Transverse colon (tissue), 4 donors: Measurements from ENCODE around the gene HCFC1R1. TPM values are rescaled to one million over a fixed set of nuclear protein-coding genes. Genes with fewer than 3 reads are reported as not detected.

Experiments
- DNase-seq: peaks from one replicate; pipeline ENCODE4 v3.0.0-alpha.2; 2019
- H3K27ac ChIP-seq, 4 donors: fragments of 200-600 bp; sonication (generic); 2 replicates each; pipeline ENCODE4 v1.5.1; 2016 to 2018; ENCODE audit warnings: inconsistent platforms in 4 of 4
- H3K27me3 ChIP-seq: fragments of 200-600 bp; sonication (generic); 2 replicates; pipeline ENCODE4 v1.5.1; 2017; ENCODE audit warnings: inconsistent platforms
- H3K36me3 ChIP-seq, 4 donors: fragments of 200-600 bp; sonication (generic); 2 replicates each; pipeline ENCODE4 v1.5.1; 2017 to 2019; ENCODE audit warnings: inconsistent platforms in 4 of 4
- H3K4me1 ChIP-seq, 4 donors: fragments of 200-600 bp; sonication (generic); 2 replicates each; pipeline ENCODE4 v1.5.1; 2017 to 2020; ENCODE audit warnings: inconsistent platforms in 4 of 4
- H3K4me3 ChIP-seq, 4 donors: fragments of 200-600 bp; sonication (generic); 1 replicate in 1 of 4; 2 replicates in 3 of 4; pipeline versions ENCODE4 v1.5.1 to v1.6.1; 2017 to 2019; ENCODE audit warnings: inconsistent platforms in 4 of 4
- H3K9me3 ChIP-seq, 2 donors: fragments of 200-600 bp; sonication (generic); 2 replicates each; pipeline ENCODE4 v1.5.1; 2017 to 2019; ENCODE audit warnings: inconsistent platforms in 2 of 2
- EP300 ChIP-seq: sonication (generic); formaldehyde crosslinking; IDR thresholded peaks from one replicate; pipeline ENCODE4 v1.6.1; 2017; ENCODE audit warnings: antibody characterized with exemption, low read depth
- POLR2A ChIP-seq: fragments of 450-650 bp; IDR thresholded peaks from one replicate; pipeline ENCODE4 v1.6.1; 2016; ENCODE audit warnings: antibody characterized with exemption, mild to moderate bottlenecking, moderate library complexity
- POLR2AphosphoS5 ChIP-seq, 3 donors: sonication (generic); formaldehyde crosslinking; IDR thresholded peaks; one replicate each; pipeline ENCODE4 v1.6.1; 2016; ENCODE audit warnings: antibody characterized with exemption in 3 of 3
- WGBS, 2 donors: methylation state at CpG; one replicate each; pipeline ENCODE4 v1.1.5; 2018; ENCODE audit warnings: low coverage in 1 of 2; 5-methylcytosine and 5-hydroxymethylcytosine counted together
- in situ Hi-C, 4 donors: fragments of 200-750 bp; cut with MboI; loops; one replicate each; pipeline versions ENCODE4 v1.15.0 to v1.15.1; 2017; ENCODE audit warnings: low sequenced_read_pairs in 3 of 4, low pct_ligation_motif_present in 1 of 4, low pct_unique_long_range_greater_than_20kb in 1 of 4
- intact Hi-C: fragments of 100-400 bp; cut with DNase I; formaldehyde crosslinking; loops from one replicate; pipeline ENCODE4 v1.15.1; 2023; ENCODE audit warnings: low total_unique reads
- total RNA-seq, 4 donors: library from RNA; depleted of rRNA; stranded (reverse); fragments of >200 nt; gene quantifications; one replicate each; pipeline ENCODE4 v1.1.0, GENCODE V29; 2016
- TF ChIP-seq, protein P1 (sequence below), 5 experiments: fragments of 200-600 bp in 3 of 5; fragments of 450-650 bp in 2 of 5; sonication (generic) in 3 of 5; IDR thresholded peaks; 1 replicate in 2 of 5; 2 replicates in 3 of 5; pipeline ENCODE4 v1.5.1; 2016 to 2017; ENCODE audit warnings: antibody characterized with exemption in 5 of 5, inconsistent platforms in 3 of 5, mild to moderate bottlenecking in 2 of 5, moderate library complexity in 1 of 5

Gene HCFC1R1
- total RNA-seq, 4 donors from 2014 or later = 4.4 to 35.4 (median 17.5) TPM

DNA sequence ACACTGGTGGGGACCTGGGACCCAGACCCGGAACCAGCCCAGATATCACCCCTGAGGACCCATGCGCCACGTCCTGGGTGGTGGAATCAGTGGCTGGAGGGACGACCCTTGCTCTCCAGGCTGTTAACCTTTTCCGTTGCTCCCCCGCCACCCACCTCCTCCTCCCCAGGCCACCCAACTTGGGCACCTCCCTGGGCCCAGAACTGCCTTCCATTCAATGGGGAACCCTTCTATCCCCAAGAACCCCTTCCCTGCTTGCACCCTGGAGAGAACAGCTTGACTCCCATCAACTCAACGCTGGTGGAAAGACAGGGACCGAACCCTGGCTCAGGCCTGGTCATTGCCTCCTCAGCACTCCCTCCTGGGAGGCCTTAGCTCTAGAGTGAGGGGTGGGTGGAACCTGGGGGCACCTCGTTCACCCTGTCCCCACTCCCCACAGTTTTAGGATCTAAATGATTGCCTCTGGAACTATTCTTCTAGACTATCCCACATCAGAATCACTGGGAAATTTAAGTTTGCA lies 36.0 kb upstream of the HCFC1R1 start:
- Histone ChIP-seq H3K27ac (peak overlapping the region; percentile 73 to 88 (median 80)), H3K36me3 (no peaks in the 10 kb centered on the region), H3K4me3 (peak overlapping the region in 3 of 4 donors; percentile 54 to 91 (median 66)), H3K27me3 (no peaks in the 10 kb centered on the region), H3K9me3 (no peaks in the 10 kb centered on the region), H3K4me1 (peaks cover 15 to 42% (median 27%) of the 10 kb centered on the region in 4 donors)
- in situ Hi-C loops = loop anchor here in 2 of 4 donors (10.0 kb wide), 1 partner anchor 65 kb away; no protein-coding TSS in a partner anchor
- intact Hi-C loops = loop anchor here (5.0 to 10.0 kb wide), 2 partner anchors 68 to 105 kb away; no protein-coding TSS in a partner anchor
- 55% methylated on average over 9 of the region's 9 CpGs; no CpG with 5 or more reads in 1 of the 2 donors for WGBS, 2 donors
- TF ChIP-seq, protein P1, sequence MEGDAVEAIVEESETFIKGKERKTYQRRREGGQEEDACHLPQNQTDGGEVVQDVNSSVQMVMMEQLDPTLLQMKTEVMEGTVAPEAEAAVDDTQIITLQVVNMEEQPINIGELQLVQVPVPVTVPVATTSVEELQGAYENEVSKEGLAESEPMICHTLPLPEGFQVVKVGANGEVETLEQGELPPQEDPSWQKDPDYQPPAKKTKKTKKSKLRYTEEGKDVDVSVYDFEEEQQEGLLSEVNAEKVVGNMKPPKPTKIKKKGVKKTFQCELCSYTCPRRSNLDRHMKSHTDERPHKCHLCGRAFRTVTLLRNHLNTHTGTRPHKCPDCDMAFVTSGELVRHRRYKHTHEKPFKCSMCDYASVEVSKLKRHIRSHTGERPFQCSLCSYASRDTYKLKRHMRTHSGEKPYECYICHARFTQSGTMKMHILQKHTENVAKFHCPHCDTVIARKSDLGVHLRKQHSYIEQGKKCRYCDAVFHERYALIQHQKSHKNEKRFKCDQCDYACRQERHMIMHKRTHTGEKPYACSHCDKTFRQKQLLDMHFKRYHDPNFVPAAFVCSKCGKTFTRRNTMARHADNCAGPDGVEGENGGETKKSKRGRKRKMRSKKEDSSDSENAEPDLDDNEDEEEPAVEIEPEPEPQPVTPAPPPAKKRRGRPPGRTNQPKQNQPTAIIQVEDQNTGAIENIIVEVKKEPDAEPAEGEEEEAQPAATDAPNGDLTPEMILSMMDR (IDR thresholded peaks at IDR 0.05) = no peak
- TF ChIP-seq POLR2AphosphoS5 (IDR thresholded peaks at IDR 0.05) = no peak
- no peak for DNase-seq

DNA sequence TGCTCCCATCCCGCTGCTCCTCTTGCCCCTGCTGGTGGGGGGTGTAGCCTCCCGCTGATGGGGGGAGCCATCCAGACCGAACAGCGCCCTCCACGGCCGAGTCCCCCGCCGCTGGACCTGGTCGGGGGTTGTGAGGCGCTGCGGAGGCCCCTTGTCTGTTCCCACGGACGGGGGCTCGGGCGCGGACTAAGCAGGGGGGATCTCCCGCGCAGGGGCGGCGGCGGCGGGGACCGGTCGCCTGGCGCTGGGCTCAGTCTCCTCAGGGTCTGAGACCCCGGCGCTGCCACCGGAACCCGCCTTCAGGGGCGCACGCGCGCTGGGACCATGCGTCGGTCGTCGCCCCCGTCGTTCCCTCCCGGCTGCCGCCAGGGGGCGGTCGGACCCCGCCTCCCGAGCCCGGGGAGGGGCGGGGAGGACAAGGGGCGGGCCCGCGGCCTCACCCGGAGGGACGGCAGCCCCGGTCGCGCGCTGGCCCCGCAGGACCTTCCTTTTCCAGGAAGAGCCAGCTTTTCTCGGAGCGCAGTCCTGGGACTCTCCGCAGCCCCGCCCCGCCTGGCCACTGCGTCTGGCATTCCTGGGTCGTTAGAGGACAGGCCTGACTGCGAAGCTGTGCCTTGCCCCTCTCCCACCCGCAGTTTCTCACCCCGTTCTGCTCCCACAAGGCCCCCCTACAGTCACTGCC lies 35.4 kb upstream of the HCFC1R1 start:
- peaks cover 11 to 36% (median 23%) of the 10 kb centered on the region in 4 donors for H3K4me1 ChIP-seq
- in situ Hi-C loops = no loop called here
- peak overlapping the region; percentile 54 to 91 (median 75) for H3K4me3 ChIP-seq
- H3K9me3 ChIP-seq = no peaks in the 10 kb centered on the region
- 1% methylated on average over 9 of the region's 67 CpGs; no CpG with 5 or more reads in 1 of the 2 donors for whole genome bisulfite sequencing, 2 donors
- no peaks in the 10 kb centered on the region for H3K36me3 ChIP-seq
- TF ChIP-seq, protein P1 (IDR thresholded peaks at IDR 0.05) = peak; percentile 78 to 98 (median 89)
- peak; percentile 21 to 60 (median 54) for TF ChIP-seq POLR2AphosphoS5 (IDR thresholded peaks at IDR 0.05)
- peak; percentile 55 for TF ChIP-seq POLR2A
- TF ChIP-seq EP300 = no peak
- intact Hi-C loops = loop anchor here (5.0 to 10.0 kb wide), 2 partner anchors 68 to 106 kb away; no protein-coding TSS in a partner anchor
- H3K27ac ChIP-seq = peak overlapping the region; percentile 73 to 88 (median 80)
- no peaks in the 10 kb centered on the region for H3K27me3 ChIP-seq
- DNase-seq = peak; percentile 92

DNA sequence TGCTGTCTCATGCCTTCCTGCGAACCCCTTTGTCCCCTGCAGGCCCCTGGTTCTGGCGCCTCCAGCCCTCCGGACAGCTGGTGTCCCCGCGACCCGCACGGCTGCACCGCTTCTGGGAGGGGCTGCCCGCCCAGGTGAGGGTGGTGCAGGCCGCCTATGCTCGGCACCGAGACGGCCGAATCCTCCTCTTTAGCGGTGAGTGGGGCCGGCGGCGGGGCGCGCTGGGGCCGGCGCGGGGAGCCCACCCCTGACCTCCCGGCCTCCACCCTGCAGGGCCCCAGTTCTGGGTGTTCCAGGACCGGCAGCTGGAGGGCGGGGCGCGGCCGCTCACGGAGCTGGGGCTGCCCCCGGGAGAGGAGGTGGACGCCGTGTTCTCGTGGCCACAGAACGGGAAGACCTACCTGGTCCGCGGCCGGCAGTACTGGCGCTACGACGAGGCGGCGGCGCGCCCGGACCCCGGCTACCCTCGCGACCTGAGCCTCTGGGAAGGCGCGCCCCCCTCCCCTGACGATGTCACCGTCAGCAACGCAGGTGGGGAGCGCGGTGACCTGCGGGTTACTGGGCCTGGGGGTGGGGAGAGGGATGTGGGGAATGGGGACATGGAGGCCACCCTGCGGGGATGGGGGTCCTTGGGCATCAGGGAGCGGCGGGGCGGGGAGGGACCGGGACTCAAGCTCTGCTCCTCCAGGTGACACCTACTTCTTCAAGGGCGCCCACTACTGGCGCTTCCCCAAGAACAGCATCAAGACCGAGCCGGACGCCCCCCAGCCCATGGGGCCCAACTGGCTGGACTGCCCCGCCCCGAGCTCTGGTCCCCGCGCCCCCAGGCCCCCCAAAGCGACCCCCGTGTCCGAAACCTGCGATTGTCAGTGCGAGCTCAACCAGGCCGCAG lies 34.6 kb upstream of the HCFC1R1 start:
- TF ChIP-seq POLR2AphosphoS5 (IDR thresholded peaks at IDR 0.05) (no peak), EP300 (no peak), POLR2A (no peak)
- TF ChIP-seq, protein P1 (IDR thresholded peaks at IDR 0.05) = no peak
- in situ Hi-C loops (no loop called here), intact Hi-C loops (loop anchor here (5.0 to 10.0 kb wide), 2 partner anchors 69 to 106 kb away; no protein-coding TSS in a partner anchor)
- DNase-seq = peak; percentile 75
- Histone ChIP-seq H3K4me1 (peaks cover 11 to 28% (median 22%) of the 10 kb centered on the region in 4 donors), H3K36me3 (no peaks in the 10 kb centered on the region), H3K27ac (peak overlapping the region; percentile 73 to 88 (median 80)), H3K27me3 (no peaks in the 10 kb centered on the region), H3K4me3 (peak overlapping the region; percentile 54 to 91 (median 75)), H3K9me3 (no peaks in the 10 kb centered on the region)
- 8% methylated on average over 52 of the region's 77 CpGs; no CpG with 5 or more reads in 1 of the 2 donors for WGBS, 2 donors
